A172 (cell line): ENCODE measurements around the gene EZR. TPM values are rescaled to one million over a fixed set of nuclear protein-coding genes. Genes with fewer than 3 reads are reported as not detected.
A peak's percentile ranks its signal among the peaks of the same experiment; 100 is the strongest.

Experiments used
- DNase-seq: peaks from one replicate; pipeline ENCODE4 v3.0.0-alpha.2; 2015; ENCODE audit warnings: low spot score
- total RNA-seq: library from RNA; depleted of rRNA; stranded (reverse); fragments of >200 nt; shearing (Covaris generic); gene quantifications from 2 replicates; pipeline ENCODE4 v1.2.3, GENCODE V29; 2014

EZR gene
- total RNA-seq, 1 experiment from 2014 or later: 446 TPM

DNA sequence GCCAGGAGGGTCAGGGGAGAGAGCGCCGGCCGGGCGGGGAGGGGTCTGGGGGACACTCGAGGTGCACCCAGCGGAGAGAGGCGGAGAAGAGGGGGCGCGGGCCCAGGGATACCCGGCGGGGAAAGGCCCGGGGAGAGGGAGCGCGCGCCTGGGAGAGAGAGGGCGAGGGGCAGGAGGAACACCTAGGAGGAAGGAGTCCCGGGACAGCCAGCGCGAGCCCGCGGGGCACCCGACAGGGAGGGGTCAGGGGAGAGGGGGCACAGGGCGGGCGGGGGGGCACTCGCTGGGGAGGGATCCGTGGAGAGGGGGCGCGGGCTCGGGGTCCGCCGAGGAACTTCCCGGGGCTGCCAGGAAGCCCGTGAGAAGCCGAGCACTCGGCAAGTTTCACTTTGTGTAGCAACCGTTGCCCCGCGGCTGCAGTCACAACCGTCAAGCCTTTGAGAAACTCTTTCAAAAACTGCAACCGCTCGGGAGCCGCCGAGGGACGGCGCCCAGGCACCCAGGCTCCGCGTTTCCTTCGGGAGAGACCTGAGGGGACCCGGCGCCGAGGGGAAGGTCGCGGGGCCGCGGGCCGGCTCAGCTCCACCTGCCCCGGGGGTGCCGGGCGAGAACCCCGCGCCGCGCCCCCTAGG, 471 bp downstream of the EZR start:
- DNase-seq: peak; percentile 42

DNA sequence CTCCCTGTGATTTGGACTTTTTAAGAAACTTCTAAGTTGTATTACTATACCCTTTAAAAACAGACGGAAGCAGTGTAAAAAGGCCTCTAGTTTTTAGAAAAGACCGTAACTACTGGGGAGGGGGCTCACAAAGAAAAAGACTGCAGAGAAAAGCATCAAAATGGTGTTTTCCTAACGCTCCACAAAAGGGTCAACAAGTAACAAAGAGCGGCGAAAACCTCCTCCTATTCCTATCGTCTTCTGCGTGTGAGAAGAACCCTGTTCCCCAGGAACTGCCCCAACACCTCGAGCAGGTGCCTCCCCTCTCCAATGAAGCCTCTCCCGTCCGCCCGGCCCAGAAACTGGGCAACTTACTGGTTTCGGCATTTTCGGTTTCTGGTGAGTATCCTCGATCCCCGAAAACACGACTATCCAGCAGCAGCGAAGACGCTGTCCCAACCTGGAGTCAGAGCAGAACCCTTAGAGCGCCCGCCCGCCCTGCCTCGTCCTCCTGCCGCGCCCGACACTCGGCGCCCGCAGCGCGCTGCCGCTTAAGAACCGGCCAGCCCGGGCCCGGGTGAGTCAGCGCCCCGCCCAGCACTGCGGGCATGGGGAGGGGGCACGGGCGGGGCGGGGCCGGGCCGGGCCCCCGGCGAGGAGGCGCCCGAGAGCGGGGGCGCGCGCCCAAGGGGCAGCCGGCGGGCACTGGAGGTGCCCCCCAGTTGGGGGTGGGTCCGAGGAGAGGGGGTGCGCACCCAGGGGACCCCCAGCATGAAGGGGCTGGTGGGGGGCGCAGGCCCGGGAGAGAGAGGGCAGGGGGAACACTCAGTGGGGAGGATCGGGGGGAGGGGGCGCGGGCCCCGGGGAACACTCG, 1.2 kb downstream of the EZR start:
- DNase-seq: peak; percentile 63

DNA sequence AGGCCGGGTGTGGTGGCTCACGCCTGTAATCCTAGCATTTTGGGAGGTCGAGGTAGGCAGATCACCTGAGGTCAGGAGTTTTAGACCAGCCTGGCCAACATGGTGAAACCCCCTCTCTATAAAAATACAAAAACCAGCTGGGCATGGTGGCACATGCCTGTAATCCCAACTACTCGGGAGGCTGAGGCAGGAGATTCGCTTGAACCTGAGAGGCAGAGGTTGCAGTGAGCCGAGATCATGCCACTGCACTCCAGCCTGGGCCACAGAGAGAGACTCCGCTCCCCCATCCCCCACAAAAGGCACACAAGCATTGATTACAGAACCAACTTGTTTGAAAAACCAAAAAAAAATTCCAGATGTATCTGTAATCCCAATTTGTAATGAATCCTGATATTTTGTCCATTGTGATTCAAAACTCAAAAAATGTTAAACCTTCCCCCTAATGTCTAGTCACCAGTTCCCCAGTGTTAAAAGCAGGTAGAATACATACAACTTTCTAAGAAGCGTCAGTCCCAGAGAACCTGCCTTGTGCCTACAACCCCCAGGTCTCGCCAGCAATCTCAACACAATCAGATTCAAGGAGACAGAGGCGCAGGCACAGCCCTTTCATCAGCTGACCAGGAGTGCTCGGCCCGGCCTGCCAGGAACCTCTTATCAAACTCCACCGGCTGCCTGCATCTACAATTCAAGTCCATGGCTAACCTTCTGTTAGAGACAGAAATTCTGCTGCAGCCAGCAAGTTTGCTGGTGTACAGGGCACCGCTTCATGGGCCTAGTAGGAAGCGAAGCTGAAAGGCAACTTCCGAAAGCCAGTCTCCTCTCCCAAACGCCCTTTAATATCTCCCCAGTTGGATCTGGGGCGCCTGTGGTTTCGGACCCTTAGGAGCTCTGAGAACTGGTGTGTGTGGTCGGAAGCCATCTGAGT, 2.1 kb downstream of the EZR start:
- peak; percentile 40 for DNase-seq

DNA sequence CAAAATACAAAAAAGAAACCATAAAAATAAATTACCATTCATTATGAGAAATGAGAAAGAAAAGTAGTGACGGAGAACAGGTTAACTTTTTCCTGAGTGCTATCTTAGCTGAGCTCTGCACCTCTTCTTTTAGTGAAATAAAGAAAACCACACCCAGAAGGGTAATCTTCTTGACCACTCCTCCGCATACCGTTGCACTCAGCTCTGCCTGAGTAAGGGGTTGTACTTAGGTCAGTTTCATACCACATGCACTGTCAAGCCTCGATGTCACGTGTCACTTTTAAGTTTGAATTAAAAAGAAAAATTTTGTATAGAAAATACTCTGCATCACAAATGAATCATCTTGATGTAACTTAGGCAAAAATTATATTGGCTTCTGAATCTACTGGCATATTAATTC, 2.8 kb downstream of the EZR start:
- peak; percentile 28 for DNase-seq

DNA sequence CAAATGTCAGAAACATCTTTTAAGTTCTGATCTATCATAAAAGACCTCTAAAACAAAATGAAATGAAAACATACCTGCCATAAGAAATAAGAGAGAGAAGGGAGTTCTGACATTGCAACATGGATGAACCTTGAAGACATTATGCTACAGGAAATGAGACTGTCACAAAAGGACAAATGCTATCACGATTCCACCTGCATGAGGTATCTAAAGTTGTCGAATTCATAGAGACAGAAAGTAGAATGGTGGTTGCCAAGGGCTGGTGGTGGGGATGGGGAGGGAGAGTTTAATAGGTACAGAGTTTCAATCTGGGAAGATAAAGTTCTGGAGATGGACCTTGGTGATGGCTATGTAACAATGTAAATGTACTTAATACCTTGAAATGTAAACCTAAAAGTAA, 3.3 kb downstream of the EZR start:
- no peak for DNase-seq

DNA sequence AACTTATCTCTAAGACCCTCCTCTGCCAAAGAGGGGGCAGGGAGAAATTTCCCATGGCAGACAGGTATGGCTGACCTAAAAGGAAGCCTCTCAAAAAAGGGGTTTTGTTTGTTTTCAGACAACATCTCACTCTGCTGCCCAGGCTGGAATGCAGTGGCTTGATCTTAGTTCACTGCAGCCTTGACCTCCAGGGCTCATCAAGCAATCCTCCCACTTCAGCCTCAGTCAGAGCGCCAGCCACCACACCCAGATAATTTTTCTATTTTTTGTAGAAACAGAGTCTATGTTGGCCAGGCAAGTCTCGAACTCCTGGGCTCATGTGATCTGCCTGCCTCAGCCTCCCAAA, 3.8 kb downstream of the EZR start:
- no peak for DNase-seq

DNA sequence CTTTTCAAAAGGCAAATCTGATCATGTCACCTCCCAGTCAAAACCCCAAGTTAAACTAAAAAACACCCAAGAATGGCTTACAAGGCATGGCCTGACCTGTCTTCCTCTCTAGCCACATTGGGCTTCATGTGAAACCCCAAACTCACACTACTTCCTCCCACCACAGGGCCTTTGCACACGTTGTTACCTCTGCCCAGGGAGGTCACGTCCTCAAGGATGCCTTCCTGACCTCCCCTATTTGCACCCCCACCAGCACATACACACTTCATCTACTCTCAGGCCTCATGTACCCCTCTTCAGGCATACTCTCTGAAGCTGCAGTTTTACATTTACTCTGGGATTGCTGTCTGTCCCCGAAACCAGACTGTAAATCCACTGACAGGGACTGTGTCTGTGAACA, 6.1 kb downstream of the EZR start:
- no peak for DNase-seq

DNA sequence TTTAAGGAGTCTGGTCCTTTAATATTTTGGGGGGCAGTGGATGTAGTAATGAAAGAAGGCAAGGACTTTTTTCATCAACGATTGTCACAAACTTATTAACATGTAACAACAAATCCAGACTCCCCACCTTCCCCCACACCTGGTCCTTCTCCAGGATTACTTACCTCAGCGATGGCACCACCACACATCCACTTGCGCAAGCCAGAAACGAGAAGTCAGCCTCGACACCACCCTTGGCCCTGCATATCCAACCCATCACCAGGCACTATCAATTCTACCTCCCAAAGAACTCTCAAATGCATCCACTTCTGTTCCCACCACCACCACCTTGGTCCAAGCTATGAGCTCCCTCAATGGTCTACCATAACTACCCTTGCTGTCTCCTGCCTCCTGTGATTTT, 6.6 kb downstream of the EZR start:
- DNase-seq: no peak

DNA sequence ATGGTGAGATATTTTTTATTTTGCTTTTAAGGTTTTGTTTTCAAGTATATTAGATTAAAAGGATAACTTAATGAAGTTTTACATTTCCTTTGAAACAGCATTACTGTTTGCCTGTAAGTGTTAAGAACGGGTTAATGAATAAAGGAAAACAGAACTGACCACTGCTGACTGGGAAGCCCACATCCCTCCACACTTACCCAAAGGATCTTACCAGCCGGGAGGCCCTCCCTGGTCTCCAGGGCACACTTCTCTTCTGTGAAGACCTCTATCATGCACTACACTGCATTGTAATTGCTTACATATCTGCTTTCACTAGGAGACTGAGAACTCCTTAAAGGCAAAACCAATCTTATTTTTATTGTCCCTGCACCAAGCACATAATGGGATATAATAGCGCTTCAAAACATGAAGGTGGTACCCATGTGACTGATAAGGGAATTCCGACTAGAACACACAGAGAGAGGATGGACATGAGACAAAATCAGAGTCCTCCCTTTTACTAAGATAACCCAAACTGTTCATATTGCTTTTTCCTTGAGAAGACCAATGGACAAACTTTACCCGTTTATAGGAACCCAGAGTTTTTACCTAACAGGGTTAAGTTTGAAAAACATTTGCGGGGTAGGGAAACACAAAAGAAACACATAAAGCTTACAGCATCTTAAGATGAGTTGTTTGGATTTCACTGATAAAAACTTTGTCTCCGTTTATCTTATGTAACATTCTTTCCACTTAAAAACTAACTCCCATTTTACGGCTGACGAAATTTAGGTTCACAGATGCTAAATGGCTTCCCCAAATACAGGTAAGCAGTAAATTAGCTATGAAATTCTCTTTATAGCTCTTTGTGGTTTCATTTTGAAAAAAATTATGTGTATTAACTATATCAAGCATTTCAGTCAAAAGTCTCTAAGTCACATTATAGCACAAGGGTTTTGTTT, 8.7 kb downstream of the EZR start:
- no peak for DNase-seq

DNA sequence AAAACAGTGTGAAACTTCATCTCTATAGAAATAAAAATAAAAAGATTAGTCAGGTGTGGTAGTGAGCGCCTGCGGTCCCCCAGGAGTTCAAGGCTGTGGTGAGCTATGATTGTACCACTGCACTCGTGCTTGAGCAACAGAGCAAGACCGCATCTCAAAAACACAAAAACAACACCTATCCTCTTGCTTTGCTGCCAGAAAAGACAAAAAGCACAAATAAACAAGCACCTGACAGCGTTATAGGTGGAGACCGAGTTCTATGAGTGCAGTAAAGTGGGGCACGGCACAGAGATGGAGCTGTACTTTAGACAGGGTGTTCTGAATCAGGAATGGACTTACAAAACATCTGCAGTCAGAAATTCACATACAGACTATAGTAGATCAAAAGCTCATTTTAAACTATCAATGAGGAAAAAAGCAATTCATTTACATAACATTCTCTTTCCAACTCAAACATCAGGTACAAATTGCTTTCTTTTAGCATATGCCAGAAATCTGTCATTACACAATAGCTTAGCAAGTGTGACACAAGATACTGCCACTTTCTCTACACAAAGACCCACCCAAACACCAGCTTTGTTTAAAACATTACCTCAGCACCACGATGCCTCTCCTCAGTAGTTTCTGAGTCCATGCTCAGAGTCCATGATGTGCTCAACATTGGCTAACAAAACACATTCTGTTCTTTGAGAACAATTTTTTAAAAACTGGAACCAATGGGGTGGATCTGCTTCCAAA, 10.1 kb downstream of the EZR start:
- no peak for DNase-seq

DNA sequence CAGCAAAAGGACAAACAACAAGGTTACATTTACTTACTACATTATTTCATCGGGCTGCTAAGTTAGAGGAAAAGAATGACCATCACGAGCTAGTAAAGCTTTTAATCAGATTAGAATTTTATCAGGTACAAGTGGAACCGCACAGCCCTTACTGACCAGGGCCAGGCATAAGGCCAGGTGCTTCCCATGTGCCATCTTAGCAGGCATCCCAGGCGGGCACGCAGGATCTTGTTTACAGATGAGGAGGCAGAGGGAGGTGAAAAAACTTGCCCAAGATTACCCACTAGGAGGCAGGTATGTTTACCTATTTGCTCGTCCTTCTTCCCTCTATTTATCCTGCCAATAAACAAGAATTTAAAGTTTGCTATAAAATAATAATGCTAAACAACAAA, 10.7 kb downstream of the EZR start:
- DNase-seq: no peak

DNA sequence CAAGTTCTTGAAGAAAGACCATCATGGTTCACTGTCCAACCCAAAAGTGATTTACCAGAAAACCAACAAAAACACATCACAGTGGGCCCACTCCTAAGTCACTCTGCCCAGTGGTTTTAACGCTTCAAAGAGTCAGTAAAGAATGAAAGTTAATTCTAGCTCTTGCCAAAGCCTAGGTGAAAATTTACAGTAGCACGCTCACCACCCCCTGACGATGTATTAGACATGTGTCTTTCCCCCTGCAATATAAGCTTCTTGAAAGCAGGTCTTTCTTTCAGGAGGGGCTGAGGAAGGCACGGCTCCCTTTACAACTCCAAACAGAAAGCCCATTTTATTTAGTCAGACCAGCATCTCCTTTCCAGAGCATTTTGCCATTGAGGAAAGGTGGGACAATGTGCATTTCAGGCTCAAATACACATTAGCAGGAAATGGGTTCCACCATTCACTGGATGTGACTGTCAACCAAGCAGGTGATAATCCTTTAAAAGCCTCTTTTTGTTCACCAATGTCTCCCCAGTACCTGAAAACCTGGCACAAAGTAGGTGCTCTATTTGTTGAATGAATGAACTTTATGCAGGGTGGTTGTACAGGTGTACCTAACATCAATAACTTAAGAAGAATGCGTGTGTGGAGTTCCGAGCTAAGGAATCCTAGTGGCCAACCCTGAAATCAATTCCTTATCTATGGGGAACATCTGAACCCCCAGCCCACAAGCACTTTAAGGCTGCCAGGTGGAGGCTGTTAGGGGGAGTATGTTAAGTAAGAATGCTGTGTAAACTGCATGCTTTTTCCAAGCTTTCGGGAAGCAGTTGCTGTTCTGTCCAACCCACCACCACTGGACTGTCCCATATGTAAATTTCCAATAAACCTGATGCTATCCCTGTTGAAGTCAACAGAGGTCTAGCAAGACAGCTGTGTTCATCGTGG, 11.4 kb downstream of the EZR start:
- no peak for DNase-seq

DNA sequence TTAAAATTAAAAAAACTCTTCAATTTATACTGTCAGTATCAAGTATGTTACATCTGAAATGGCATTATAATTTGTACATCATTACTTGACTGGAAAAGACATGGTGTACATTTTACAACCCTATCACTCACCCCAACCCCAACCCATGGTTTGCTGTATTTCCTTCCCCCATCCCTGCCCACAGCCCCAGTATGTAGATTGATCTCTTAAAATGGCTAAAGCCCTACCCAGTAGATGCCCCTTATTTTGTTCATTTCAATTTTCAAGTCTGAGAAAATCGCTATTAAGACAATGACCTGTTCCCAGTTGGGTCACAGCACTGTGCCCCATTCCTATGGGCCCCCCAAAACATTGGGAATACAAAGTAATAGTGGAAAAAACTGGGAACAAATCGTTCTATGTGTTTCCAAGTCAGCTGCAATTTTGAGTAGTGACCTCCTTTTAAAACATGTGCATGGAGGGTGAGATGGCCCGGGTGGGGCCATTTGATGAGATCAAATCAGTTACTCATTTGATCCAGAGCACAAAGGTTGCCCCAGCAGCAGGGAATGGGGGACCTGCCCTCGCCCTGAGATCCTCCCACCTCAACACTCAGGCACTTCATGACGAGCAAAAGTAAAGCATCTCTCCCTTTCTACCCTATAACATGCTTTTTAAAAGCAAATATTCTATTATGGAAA, 13.3 kb downstream of the EZR start:
- no peak for DNase-seq

DNA sequence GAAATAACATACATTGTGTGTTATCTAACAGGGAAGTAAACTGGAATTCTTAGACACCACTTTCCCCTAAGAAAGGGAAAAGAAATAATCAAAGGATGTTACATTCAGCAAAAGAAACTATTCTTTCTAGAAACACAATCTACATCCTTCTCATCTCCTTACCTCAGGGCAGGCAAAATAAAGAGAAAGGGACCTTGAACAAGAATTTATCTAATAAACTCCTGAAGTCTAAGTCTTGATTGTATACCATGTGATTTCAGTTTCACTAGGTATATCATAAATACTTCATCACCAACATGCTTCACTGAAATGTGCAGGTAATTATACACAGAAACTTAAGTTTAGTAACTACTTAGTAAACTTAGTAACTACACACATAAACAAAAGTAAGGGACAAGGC, 15.0 kb downstream of the EZR start:
- DNase-seq: no peak

DNA sequence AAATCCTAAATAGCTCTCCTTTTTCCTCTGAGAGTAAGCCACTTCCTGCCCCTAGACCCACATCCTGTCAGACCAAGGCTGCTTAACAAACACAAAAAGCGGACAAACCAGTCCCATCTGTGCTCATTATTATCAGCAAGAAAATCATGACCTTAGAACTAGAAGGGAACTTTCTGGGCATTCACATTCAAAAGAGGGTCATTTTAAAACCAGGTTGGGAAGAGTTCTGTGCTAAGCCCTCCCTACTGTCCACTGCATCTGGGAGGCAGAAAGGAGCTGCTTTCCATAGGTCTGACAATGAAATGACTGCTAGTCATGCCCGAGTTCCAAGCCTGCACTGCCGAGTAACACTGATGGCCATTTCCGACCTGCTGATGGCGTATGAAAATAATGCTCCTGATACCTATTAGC, 15.4 kb downstream of the EZR start:
- peak; percentile 28 for DNase-seq

DNA sequence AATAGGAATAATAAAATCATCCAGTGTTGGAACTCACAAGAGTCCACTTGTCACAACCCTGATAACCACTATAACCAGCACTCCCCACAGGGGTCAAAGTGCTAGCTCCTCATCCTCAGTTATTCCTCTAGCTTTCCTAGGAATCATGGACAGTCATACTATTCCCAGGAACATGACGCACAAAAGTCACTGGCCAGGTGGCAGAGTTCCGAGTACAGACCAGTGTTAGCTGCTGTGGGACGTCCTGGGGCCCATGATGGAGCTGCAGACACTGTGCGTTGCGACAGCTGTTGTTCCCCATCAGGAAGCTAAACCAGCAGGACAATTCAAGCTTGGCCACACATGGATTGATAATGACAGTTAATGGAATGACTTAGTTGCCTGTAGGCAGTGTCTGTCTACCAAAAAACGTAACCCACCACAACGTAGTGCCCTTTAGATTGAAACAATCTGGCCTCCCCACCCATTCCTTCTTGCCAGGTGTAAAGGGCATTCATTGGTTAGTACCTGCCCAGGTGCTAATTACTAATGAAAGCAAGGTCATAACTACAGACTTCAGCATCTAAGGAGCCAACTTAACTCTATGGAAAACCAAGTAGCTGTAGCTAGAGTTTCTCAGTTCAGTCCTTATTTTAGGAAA, 17.4 kb downstream of the EZR start:
- DNase-seq: peak; percentile 14

DNA sequence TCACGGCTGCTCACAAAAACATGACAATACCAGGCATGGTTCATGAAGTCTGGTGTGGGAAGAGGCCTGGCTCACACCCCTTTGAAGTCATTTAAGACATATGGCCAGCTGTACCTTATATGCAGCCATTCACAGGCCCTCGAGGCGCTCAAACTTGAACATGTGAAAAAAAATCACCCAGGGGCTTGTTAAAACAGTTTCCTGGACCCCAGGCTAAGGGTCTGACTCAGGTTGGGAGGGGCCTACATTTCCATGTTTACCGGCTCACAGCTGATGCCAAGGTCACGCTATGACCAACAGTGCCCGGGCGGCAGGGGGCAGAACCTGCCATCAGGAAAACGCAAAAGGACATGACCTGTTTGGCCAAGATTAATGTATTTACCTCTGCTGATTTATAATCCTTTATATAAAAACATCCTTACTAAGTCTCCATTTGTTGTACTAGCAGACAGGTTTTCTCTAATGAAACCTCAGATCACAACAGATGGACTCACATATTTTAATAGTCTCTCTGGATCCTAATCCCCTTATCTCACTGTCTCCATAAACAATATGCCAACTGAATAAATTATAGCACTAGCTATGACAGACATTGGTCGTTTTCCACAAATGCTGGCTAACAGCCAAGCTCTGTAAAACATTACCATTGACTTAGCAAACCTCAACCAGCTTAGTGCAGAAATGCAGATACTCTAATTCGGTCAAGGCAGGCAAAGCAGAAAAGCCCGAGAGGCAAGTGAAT, 19.9 kb downstream of the EZR start:
- DNase-seq: peak; percentile 72

DNA sequence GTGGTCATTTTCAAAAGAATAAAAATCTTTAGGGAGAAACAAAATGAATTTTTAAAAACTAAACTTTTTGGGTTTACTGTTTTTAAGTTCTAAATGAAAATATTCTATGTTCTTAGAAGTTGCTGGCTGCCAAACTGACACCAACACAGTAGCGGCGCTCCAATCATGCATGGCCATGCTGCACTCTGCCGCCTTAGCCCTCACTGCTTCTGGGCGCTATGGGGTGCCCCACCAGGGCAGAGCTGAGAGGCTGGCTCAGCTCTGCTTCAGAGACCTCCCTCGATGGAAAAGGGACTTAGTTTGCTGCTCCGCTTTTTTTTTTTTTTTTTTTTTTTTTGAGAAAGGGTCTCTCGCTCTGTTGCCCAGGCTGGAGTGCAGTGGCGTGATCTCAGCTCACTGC, 20.9 kb downstream of the EZR start:
- no peak for DNase-seq
